NCI-H128 (cell line): ENCODE data around the gene TMCC1.
"Not testable (repeated sequence)": the region's sequence is repeated elsewhere in the genome, so short reads cannot be mapped to it uniquely, and the experiment has no call there.

Experiments
- DNase-seq: peaks from one replicate; lab custom pipeline; 2025; ENCODE audit not compliant: unreplicated experiment; lab: John Stamatoyannopoulos, UW

Gene TMCC1

GRCh38 chr3:129656659-129657247 lies 236.8 kb downstream of the TMCC1 start:
- DNase-seq: no peak

- DNase-seq: no peak
Measured at GRCh38 chr3:129655291-129655700, 238.2 kb downstream of the TMCC1 start.

GRCh38 chr3:129654131-129654530 lies 239.4 kb downstream of the TMCC1 start:
- DNase-seq: no peak

- no peak for DNase-seq
Measured at GRCh38 chr3:129653019-129653418, 240.5 kb downstream of the TMCC1 start.

GRCh38 chr3:129651435-129652202 lies 241.9 kb downstream of the TMCC1 start:
- DNase-seq: no peak

- peak; percentile 11 for DNase-seq
Measured at GRCh38 chr3:129650256-129650872, 243.1 kb downstream of the TMCC1 start.

- DNase-seq: no peak
Measured at GRCh38 chr3:129648391-129648790, 245.1 kb downstream of the TMCC1 start.

- DNase-seq: no peak
Measured at GRCh38 chr3:129645286-129645685, 248.2 kb downstream of the TMCC1 start.

GRCh38 chr3:129644836-129645235 lies 248.7 kb downstream of the TMCC1 start:
- DNase-seq: no peak

- not testable (repeated sequence) for DNase-seq
Measured at GRCh38 chr3:129641567-129642260, 251.8 kb downstream of the TMCC1 start.

GRCh38 chr3:129640985-129641384 lies 252.5 kb downstream of the TMCC1 start:
- not testable (repeated sequence) for DNase-seq

- DNase-seq: no peak
Measured at GRCh38 chr3:129638481-129638880, 255.0 kb downstream of the TMCC1 start.

- DNase-seq: no peak
Measured at GRCh38 chr3:129636082-129636481, 257.4 kb downstream of the TMCC1 start.

- DNase-seq: no peak
Measured at GRCh38 chr3:129635656-129636055, 257.9 kb downstream of the TMCC1 start.

GRCh38 chr3:129633751-129634481 lies 259.6 kb downstream of the TMCC1 start:
- DNase-seq: no peak

- DNase-seq: no peak
Measured at GRCh38 chr3:129632977-129633376, 260.5 kb downstream of the TMCC1 start.

GRCh38 chr3:129632556-129632955 lies 261.0 kb downstream of the TMCC1 start:
- no peak for DNase-seq

- DNase-seq: no peak
Measured at GRCh38 chr3:129632056-129632455, 261.5 kb downstream of the TMCC1 start.

- DNase-seq: no peak
Measured at GRCh38 chr3:129629011-129629410, 264.5 kb downstream of the TMCC1 start.

GRCh38 chr3:129628169-129628522 lies 265.4 kb downstream of the TMCC1 start:
- no peak for DNase-seq
